ENCODE data around the gene CHRM3. TPM values are rescaled to one million over a fixed set of nuclear protein-coding genes. Genes with fewer than 3 reads are reported as not detected.

CHRM3 gene
- total RNA-seq, 1 experiment from 2014 or later, result 4.2 TPM

DNA sequence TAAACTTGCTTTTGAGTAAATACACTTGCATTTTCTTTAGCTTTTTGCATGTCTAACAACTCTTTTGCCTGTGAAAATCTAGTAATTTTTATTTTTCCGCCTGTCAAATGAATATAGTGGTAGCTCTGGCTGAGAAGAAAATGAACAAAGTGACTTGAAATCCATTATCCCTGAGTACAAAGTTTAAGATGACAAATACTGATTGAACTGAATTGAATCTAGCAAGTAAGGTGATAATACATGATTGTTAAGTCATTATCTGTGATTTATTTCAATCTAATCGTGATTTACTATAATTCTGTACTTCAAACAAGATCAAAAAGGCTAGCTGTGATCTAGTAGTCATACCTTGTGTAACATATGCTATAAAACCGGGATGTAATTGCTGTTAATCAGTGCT lies 42.8 kb downstream of the CHRM3 start:
- WGBS (ENCODE audit: extremely low coverage, insufficient read length, low lambda C conversion rate), result no CpG with 5 or more reads among the region's 3 CpGs
- H2BK15ac ChIP-seq (ENCODE audit: low read depth, low read length), result no peak overlapping the region

More for the DNA sequence above, 42.8 kb downstream of the CHRM3 start:
- Histone ChIP-seq H2BK5ac (ENCODE audit: insufficient read length, low read length) (no peak overlapping the region), H4K5ac (ENCODE audit: insufficient read length, low read depth, low read length) (no peak overlapping the region), H3K79me2 (ENCODE audit: insufficient read depth, low read length) (no peaks in the 10 kb centered on the region), H3K56ac (ENCODE audit: insufficient read length, low read depth, low read length) (no peak overlapping the region), H3K18ac (ENCODE audit: insufficient read length, low read depth, low read length) (no peak overlapping the region), H2BK120ac (ENCODE audit: low read depth, low read length, poor library complexity, severe bottlenecking) (no peak overlapping the region), H3K27me3 (ENCODE audit: insufficient read depth, low read length) (no peaks in the 10 kb centered on the region; the same call in 1 of the 2 replicates), H3K27ac (ENCODE audit: insufficient read length, low read depth, low read length) (no peak overlapping the region), H3K9me3 (ENCODE audit: control insufficient read depth, low read depth, low read length) (no peaks in the 10 kb centered on the region), H3K9ac (ENCODE audit: extremely low read depth, insufficient read length, low read length) (no peak overlapping the region), H3K4me1 (ENCODE audit: insufficient read depth, low read length) (0 out of 2 replicates have a peak, but pooled peaks cover 2% of the 10 kb centered on the region), H4K91ac (ENCODE audit: insufficient read length, low read depth, low read length) (no peak overlapping the region), H4K20me1 (ENCODE audit: control insufficient read depth, insufficient read depth, insufficient read length) (no peaks in the 10 kb centered on the region), H4K8ac (replicated peaks; ENCODE audit: insufficient read length, low read depth, low read length) (no peak overlapping the region), H2BK20ac (ENCODE audit: low read depth, low read length, poor library complexity, severe bottlenecking) (no peak overlapping the region), H3K79me1 (ENCODE audit: insufficient read depth, low read depth, low read length, poor library complexity, severe bottlenecking) (no peaks in the 10 kb centered on the region), H3K4ac (ENCODE audit: low read depth, low read length) (no peak overlapping the region), H3K23ac (ENCODE audit: insufficient read length, low read depth, low read length) (no peak overlapping the region), H3K14ac (ENCODE audit: insufficient read depth, low read length) (no peak overlapping the region), H3K23me2 (ENCODE audit: insufficient read length, low read depth, low read length, poor library complexity, severe bottlenecking) (no peaks in the 10 kb centered on the region), H3K4me2 (ENCODE audit: insufficient read depth, insufficient read length, low read length) (no peak overlapping the region), H2AFZ (ENCODE audit: low read length) (no peak overlapping the region), H3T11ph (ENCODE audit: low read length) (no peak overlapping the region), H2AK5ac (ENCODE audit: insufficient read length, low read length) (no peak overlapping the region), H2BK12ac (ENCODE audit: insufficient read length, low read depth, low read length) (no peak overlapping the region)
- no peak for DNase-seq
- Mint-ChIP-seq H3K4me3 (no peak overlapping the region), H3K9me3 (no peaks in the 10 kb centered on the region), H3K27me3 (ENCODE audit: low read depth) (no peaks in the 10 kb centered on the region), H3K36me3 (ENCODE audit: insufficient read depth in 1 of 3, low read depth in 3 of 3) (no peaks in the 10 kb centered on the region), H3K4me1 (no peaks in the 10 kb centered on the region), H3K27ac (no peak overlapping the region)
- TF ChIP-seq, protein P1, sequence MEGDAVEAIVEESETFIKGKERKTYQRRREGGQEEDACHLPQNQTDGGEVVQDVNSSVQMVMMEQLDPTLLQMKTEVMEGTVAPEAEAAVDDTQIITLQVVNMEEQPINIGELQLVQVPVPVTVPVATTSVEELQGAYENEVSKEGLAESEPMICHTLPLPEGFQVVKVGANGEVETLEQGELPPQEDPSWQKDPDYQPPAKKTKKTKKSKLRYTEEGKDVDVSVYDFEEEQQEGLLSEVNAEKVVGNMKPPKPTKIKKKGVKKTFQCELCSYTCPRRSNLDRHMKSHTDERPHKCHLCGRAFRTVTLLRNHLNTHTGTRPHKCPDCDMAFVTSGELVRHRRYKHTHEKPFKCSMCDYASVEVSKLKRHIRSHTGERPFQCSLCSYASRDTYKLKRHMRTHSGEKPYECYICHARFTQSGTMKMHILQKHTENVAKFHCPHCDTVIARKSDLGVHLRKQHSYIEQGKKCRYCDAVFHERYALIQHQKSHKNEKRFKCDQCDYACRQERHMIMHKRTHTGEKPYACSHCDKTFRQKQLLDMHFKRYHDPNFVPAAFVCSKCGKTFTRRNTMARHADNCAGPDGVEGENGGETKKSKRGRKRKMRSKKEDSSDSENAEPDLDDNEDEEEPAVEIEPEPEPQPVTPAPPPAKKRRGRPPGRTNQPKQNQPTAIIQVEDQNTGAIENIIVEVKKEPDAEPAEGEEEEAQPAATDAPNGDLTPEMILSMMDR (conservative IDR thresholded peaks at IDR 0.05), result no peak

Data from H9 (cell line).